T-helper 17 cell (primary cell): ENCODE results near the gene CISTR. TPM values are rescaled to one million over a fixed set of nuclear protein-coding genes. Genes with fewer than 3 reads are reported as not detected.

Experiments used
- ATAC-seq: fragments of 150-1000 bp; cut with Tn5 transposase; 2 replicates; pipeline ENCODE4 v1.10.0; 2021; ENCODE audit warnings: mild to moderate bottlenecking, moderate library complexity
- DNase-seq, 3 donors: peaks; one replicate each; pipeline versions ENCODE4 v3.0.0 to v3.0.0-alpha.2; 2020 to 2021
- H3K9me3 ChIP-seq: one replicate; pipeline ENCODE4 v1.7.0; 2013; ENCODE audit warnings: low read length, mild to moderate bottlenecking; ENCODE audit not compliant: control insufficient read depth, poor library complexity, severe bottlenecking
- H3K27ac Mint-ChIP-seq: one replicate; pipeline ENCODE4 v1.8.0; 2022; ENCODE audit warnings: mild to moderate bottlenecking, moderate library complexity, mixed read lengths
- H3K27me3 Mint-ChIP-seq: one replicate; pipeline ENCODE4 v1.8.0; 2022; ENCODE audit warnings: mixed read lengths
- H3K36me3 Mint-ChIP-seq: one replicate; pipeline ENCODE4 v1.8.0; 2022; ENCODE audit warnings: low read depth, mixed read lengths
- H3K4me1 Mint-ChIP-seq: one replicate; pipeline ENCODE4 v1.8.0; 2022; ENCODE audit warnings: mild to moderate bottlenecking, mixed read lengths
- H3K4me3 Mint-ChIP-seq: one replicate; pipeline ENCODE4 v1.8.0; 2022; ENCODE audit warnings: mild to moderate bottlenecking, moderate library complexity, mixed read lengths
- total RNA-seq, 4 donors: library from RNA in 2 of 4; stranded (reverse) in 2 of 4; gene quantifications; one replicate each; pipeline ENCODE4 v1.2.3 and lab custom pipeline; 2022 to 2026

The CISTR gene
- total RNA-seq, 2 donors from 2014 or later = not detected

GRCh38 chr12:53748072-53748840, 3.5 kb downstream of the CISTR start:
- no peak overlapping the region for H3K27ac Mint-ChIP-seq
- no peaks in the 10 kb centered on the region for H3K27me3 Mint-ChIP-seq
- H3K36me3 Mint-ChIP-seq = peaks cover 2% of the 10 kb centered on the region
- ATAC-seq (no peak), DNase-seq (no peak)
- H3K4me3 Mint-ChIP-seq = no peak overlapping the region
- no peaks in the 10 kb centered on the region for H3K9me3 ChIP-seq
- peaks cover 17% of the 10 kb centered on the region for H3K4me1 Mint-ChIP-seq

GRCh38 chr12:53747095-53747494, 4.7 kb downstream of the CISTR start:
- H3K4me3 Mint-ChIP-seq = peak overlapping the region; percentile 60
- H3K9me3 ChIP-seq = no peaks in the 10 kb centered on the region
- no peak overlapping the region for H3K27ac Mint-ChIP-seq
- DNase-seq (no peak), ATAC-seq (no peak)
- H3K27me3 Mint-ChIP-seq = no peaks in the 10 kb centered on the region
- peaks cover 18% of the 10 kb centered on the region for H3K4me1 Mint-ChIP-seq
- peaks cover 2% of the 10 kb centered on the region for H3K36me3 Mint-ChIP-seq

- ATAC-seq (peak; percentile 90), DNase-seq (peak; percentile 80 to 82 (median 82))
- H3K9me3 ChIP-seq = no peaks in the 10 kb centered on the region
- peaks cover 2% of the 10 kb centered on the region for H3K36me3 Mint-ChIP-seq
- H3K4me3 Mint-ChIP-seq = peak overlapping the region; percentile 60
- peaks cover 18% of the 10 kb centered on the region for H3K4me1 Mint-ChIP-seq
- no peaks in the 10 kb centered on the region for H3K27me3 Mint-ChIP-seq
- H3K27ac Mint-ChIP-seq = no peak overlapping the region
Measured at GRCh38 chr12:53746592-53747092, 5.1 kb downstream of the CISTR start.

GRCh38 chr12:53744751-53745150, 7.0 kb downstream of the CISTR start:
- ATAC-seq (no peak), DNase-seq (no peak)
- H3K9me3 ChIP-seq = peaks cover 2% of the 10 kb centered on the region
- H3K4me3 Mint-ChIP-seq = no peak overlapping the region
- no peaks in the 10 kb centered on the region for H3K36me3 Mint-ChIP-seq
- H3K27me3 Mint-ChIP-seq = no peaks in the 10 kb centered on the region
- H3K4me1 Mint-ChIP-seq = peaks cover 18% of the 10 kb centered on the region
- no peak overlapping the region for H3K27ac Mint-ChIP-seq

GRCh38 chr12:53744130-53744441, 7.7 kb downstream of the CISTR start:
- DNase-seq (no peak), ATAC-seq (no peak)
- peaks cover 2% of the 10 kb centered on the region for H3K9me3 ChIP-seq
- Mint-ChIP-seq H3K27ac (no peak overlapping the region), H3K4me1 (peaks cover 20% of the 10 kb centered on the region), H3K4me3 (no peak overlapping the region), H3K36me3 (no peaks in the 10 kb centered on the region), H3K27me3 (peaks cover 4% of the 10 kb centered on the region)

- Mint-ChIP-seq H3K4me3 (peak overlapping the region; percentile 71), H3K27me3 (peaks cover 10% of the 10 kb centered on the region), H3K36me3 (no peaks in the 10 kb centered on the region), H3K27ac (peak overlapping the region; percentile 91), H3K4me1 (peaks cover 26% of the 10 kb centered on the region)
- ATAC-seq = peak; percentile 68
- H3K9me3 ChIP-seq = peaks cover 2% of the 10 kb centered on the region
- DNase-seq = peak; percentile 32 to 50 (median 46)
Measured at GRCh38 chr12:53743266-53744129, 8.3 kb downstream of the CISTR start.

GRCh38 chr12:53740130-53740491, 11.7 kb downstream of the CISTR start:
- Mint-ChIP-seq H3K36me3 (no peaks in the 10 kb centered on the region), H3K4me3 (no peak overlapping the region), H3K27me3 (peaks cover 37% of the 10 kb centered on the region), H3K4me1 (peaks cover 19% of the 10 kb centered on the region), H3K27ac (no peak overlapping the region)
- ATAC-seq (no peak), DNase-seq (no peak)
- peaks cover 2% of the 10 kb centered on the region for H3K9me3 ChIP-seq

- Mint-ChIP-seq H3K36me3 (no peaks in the 10 kb centered on the region), H3K27ac (peak overlapping the region; percentile 62), H3K27me3 (peaks cover 37% of the 10 kb centered on the region), H3K4me1 (peaks cover 19% of the 10 kb centered on the region), H3K4me3 (peak overlapping the region; percentile 92)
- peaks cover 2% of the 10 kb centered on the region for H3K9me3 ChIP-seq
- no peak for DNase-seq
- ATAC-seq = peak; percentile 19
Measured at GRCh38 chr12:53739214-53740129, 12.3 kb downstream of the CISTR start.

GRCh38 chr12:53738406-53739213, 13.2 kb downstream of the CISTR start:
- DNase-seq = peak in 2 of 3 donors; percentile 44 to 48
- peak; percentile 73 for ATAC-seq
- H3K36me3 Mint-ChIP-seq = no peaks in the 10 kb centered on the region
- peaks cover 2% of the 10 kb centered on the region for H3K9me3 ChIP-seq
- H3K4me3 Mint-ChIP-seq = peak overlapping the region; percentile 92
- peak overlapping the region; percentile 62 for H3K27ac Mint-ChIP-seq
- peaks cover 21% of the 10 kb centered on the region for H3K4me1 Mint-ChIP-seq
- peaks cover 37% of the 10 kb centered on the region for H3K27me3 Mint-ChIP-seq

GRCh38 chr12:53737951-53738405, 13.8 kb downstream of the CISTR start:
- DNase-seq (no peak), ATAC-seq (no peak)
- no peak overlapping the region for H3K27ac Mint-ChIP-seq
- H3K9me3 ChIP-seq = peaks cover 2% of the 10 kb centered on the region
- peak overlapping the region; percentile 92 for H3K4me3 Mint-ChIP-seq
- H3K27me3 Mint-ChIP-seq = peaks cover 39% of the 10 kb centered on the region
- peaks cover 18% of the 10 kb centered on the region for H3K4me1 Mint-ChIP-seq
- H3K36me3 Mint-ChIP-seq = no peaks in the 10 kb centered on the region

- H3K4me3 Mint-ChIP-seq = no peak overlapping the region
- H3K36me3 Mint-ChIP-seq = no peaks in the 10 kb centered on the region
- H3K9me3 ChIP-seq = peaks cover 2% of the 10 kb centered on the region
- H3K4me1 Mint-ChIP-seq = peaks cover 18% of the 10 kb centered on the region
- no peak overlapping the region for H3K27ac Mint-ChIP-seq
- no peak for ATAC-seq
- DNase-seq = no peak
- peaks cover 43% of the 10 kb centered on the region for H3K27me3 Mint-ChIP-seq
Measured at GRCh38 chr12:53737093-53737808, 14.5 kb downstream of the CISTR start.
